NCI-H1436 (cell line): ENCODE results near the gene SLC24A3.
"Not testable (repeated sequence)": the region's sequence is repeated elsewhere in the genome, so short reads cannot be mapped to it uniquely, and the experiment has no call there.

ENCODE experiments used
- DNase-seq: peaks from one replicate; lab custom pipeline; 2025; lab: John Stamatoyannopoulos, UW

SLC24A3 gene

DNA sequence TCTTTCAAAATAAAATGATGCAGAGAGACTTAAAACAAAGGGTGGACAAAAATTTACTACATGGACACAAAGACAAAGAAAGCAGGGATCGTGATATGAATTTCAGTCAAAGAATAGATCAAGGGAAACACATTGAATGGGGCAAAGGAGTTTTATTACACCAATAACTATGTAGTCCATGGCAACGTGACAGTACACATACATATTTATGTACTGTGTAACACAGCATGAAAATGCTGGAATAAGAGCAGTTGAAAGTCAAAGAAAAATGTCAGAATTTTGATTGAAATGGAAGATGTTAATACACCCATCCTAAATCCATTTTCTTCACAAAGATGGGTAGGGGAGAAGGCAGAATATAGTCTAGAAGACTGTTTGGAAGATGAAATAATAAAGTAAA lies 536.2 kb downstream of the SLC24A3 start:
- no peak for DNase-seq

DNA sequence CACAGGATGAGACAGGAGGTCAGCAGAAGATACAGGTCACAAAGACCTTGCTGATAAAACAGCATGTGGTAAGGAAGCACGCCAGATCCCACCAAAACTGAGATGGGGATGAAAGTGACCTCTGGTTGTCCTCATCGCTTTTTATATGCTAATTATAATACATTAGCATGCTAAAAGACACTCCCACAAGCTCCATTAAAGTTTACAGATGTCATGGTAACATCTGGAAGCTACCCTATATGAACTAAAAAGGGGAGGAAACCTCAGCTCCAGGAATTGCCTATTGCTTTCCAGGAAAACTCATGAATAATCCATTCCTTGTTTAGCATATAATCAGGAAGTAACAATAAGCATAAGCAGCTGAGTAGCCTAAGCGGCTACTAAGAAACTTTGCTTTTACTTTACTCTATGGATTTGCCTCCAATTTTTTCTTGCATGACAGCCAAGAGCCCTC lies 537.2 kb downstream of the SLC24A3 start:
- no peak for DNase-seq

DNA sequence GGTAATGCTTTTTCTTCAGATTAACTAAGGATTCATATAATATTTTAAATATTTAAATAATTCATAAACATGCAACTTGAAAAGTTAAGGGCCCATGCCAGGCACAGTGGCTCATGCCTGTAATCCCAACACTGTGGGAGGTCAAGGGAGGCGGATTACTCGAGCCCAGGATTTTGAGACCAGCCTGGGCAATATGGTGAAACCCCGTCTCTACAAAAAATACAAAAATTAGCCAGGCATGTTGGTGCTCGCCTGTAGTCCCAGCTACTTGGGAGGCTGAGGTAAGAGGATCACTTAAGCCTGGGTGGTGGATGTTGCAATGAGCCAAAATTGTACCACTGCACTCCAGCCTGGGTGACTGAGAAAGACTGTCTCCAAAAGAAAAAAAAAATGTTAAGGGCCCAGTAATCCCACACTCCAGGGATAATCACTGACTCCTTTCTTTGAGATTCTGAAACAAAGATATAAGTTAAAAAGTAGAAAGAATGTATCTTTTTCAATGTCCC lies 537.7 kb downstream of the SLC24A3 start:
- no peak for DNase-seq

DNA sequence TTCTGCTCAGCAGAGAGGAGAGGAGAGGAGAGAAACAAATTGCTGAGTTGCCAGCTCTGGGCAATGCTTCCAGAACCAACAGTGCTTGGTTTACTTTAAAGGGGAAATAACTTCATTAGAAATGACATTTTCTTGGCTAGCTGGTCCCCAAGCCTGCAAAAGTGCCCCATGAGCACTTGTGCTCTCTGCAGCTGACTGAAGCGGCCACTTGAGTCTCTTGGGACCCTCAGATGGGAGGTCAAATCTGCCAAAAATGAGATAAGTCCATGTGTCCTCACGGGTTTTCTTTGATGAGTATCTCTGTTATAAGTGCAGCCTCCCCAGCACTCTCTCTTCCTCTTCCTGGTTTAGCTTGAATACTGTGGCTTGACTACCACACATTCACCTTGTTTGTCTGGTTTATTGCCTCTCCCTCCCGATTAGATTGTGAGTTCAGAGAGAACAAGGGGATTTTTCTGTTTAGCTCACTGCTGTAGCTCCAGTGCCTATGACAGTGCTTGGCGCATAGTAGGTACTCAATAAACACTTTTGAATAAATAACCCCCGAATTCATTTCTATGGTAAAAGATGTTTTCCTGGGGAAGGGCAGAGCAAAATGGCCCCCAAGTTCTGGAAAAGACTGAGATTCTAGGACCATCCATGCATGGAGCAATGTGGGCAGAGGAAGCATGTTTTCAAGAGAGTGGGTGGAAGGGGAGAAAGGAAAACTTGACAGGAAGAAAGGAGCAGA lies 538.6 kb downstream of the SLC24A3 start:
- DNase-seq = no peak

DNA sequence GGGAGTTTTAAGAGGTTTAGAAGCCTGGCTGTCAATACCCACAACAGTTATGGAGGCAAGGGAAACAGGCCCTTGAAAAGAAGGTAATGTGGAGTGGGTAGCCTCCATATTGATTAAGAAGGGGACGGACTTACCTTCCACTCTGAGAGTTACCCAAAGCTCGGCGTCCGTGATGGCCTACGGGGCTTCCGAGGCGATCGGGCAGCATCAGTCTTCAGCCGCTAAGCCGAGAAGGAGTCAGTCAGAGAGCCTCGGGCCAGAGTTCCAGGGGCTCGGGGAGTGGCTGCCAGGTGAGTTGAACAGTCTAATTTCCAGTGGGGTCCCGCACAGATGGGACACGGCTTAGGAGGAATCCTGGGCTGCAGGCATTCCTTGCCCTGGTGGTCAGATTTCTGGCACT lies 541.8 kb downstream of the SLC24A3 start:
- DNase-seq = not testable (repeated sequence)

DNA sequence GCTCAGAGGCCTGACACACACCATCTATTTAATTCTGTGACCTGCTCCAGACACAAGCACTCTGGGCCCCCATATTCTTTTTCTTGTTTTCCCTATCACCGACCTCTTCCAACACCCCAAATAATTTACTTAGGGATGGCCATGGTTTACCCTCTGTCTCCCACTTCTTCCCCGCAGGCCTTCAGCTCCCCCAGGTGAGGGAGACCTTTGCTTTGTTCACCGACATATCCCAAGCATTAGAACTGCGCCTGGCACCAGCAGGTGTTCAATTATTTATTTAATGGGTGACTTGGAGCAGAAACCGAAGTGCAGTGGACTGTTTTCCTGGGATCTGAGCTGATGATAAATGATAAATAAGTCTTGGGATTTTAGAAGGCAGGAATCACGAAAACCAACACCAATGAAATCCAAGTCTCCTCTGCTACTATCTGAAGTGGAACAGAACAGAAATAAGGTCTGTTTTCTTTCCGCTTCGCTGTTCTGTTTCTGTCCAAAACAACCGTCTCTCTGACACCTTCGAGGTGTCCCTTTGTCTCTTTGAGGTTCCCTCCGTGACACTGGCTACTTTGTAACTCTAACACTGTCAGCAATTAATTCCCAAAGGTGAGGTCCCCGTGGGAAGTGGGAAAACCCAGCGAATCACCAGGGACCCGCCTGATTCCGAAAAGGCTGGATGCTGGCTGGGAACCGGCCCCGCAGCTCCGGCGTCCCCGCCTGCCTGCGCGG lies 544.5 kb downstream of the SLC24A3 start:
- DNase-seq = no peak

DNA sequence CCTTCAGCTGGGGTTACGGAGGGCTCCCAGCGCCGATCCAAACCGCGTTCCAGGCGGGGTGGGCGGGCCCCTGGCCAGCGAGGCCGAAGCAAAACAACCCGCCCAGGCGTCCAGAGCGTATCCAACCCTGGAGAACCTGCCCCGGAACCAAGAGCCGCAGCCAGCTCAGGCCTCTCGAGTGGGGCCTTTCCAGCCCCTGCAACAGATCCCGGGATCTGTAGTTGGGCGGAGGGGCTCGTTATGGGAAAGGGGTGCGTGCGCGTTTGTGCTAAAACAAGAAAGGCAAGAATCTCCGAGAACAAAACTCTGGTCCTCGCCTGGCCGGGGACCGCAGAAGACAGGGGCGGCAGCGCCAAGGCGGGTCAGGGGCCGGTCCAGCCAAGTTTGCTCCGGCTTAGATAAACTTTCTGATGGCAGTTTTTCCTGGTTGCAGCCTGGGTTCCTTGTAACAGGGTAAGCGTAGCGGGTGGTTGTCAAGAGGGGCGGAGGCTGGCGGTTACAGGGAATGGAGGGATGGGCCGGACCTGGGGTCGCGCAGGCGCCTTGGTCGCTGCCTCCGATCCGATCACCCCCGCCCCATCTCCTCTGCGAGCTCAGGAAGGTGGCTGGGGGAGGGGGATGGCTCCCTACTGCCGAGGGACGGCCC lies 545.2 kb downstream of the SLC24A3 start:
- DNase-seq = peak; percentile 83

DNA sequence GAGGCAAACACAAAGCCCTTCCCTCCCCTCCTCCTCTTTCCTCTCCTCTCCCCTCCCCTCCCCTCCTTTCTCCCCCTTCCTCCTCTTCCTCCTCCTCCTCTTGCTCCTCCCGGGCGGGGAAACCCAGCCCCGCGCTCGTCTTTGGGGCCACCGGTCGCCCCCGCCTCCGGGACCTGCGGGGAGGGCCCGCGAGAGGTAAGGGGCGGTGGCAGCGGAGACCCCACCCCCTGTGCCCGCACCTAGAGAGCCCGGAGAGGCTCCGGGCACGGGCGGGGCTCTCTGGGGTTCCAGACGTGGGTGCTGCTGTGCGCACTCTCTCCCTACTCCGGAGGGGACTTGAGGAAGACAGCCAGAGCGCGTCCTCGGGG lies 545.7 kb downstream of the SLC24A3 start, which contains the start of gene RIN2:
Gene RIN2 (plus strand): TSS at position 126 of the 368 bp plus-strand sequence. CDS start 131,344 bp downstream, outside the sequence.
- DNase-seq = peak; percentile 83

DNA sequence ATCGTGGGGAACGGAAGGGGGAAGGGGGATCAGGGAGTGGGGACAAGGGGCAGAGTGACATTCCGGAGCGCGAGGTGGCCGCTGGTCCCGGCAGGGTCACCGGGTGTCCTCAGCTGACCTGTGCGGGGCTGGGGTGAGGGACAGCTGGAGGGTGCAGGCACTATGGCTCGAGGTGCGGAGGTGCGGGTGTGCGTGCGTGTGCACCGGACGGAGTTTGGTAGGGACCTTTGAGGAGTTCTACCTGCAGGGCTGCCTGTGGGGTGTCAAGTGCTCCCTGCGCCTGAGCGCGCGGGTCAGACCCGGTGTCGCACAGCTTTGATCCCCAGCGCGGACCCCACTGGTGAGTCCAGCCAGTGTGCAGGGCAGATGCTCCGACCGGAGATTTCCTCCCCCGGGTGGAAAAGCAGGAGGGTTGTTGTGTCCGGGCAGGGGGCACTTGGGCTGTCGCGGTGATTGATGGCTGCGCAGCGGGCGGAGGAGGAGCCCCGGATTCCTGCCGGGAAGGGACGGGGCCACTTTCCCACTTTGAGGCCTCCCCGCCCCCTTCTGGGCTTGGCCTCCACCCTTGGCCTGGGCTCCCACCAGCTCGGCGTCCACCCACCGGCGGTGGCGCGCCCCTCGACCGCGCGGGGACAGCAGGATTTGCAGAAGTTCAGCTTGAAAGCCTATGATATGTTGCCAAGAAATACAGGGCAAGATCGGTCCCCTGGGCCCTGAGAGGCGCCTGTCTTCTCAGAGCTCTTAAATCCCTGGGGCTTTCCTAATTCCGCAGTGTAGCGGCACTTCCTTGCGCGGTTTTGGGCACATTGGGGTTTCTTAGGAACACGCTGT lies 546.3 kb downstream of the SLC24A3 start:
- DNase-seq = peak; percentile 53

DNA sequence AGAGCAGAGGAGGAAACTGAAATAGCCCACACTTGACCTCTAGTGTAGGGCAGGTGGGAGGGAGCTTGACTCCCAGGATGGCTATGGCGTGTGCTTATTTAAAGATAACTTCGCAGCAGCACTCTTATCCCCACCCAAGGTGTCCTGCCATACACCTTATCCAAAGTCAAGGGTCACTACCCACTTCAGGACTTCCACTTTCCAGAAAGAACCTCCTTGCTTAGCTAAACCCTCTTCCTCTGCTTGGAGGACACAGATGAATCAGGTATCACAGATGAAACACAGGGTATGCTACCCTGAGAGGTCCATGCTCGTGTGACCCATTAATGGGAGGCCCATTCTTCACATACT lies 547.9 kb downstream of the SLC24A3 start:
- DNase-seq = no peak

DNA sequence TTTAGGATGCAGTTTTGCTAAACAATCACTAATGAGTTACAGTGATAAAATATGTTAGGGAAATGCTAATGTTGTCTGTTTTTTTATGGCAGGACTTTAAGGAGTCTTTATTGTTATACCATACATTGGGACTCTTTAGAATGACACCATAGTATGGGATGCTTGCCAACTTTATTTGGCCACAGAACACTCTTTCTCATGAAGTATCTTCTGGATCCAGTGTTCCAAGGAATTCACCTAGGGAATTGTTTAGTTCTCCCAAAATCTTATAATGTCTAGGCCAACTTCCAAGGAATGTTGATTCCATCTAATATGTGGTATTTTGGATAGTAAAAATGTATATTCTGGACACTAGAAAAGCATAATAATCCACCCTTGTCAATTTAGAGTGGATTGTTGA lies 548.9 kb downstream of the SLC24A3 start:
- no peak for DNase-seq

DNA sequence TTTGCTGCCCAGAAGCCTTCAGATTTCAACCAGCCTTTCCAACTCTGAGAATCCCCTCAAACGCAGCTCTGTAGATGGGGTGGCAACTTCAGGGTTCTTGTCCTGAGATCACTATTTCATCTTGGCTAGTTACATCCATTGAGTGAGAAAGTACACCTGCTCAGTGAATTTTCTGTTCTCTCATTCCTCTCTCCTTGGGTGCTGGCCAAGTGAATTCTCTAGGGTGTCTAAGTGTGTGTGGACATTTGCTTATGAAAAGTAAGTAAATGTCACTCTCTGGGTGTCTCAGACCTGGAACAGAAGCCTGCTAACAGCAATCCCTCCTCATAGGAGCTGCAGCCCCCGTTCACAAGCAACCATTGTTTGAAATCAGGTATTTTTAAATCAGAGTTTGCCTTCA lies 549.4 kb downstream of the SLC24A3 start:
- peak; percentile 43 for DNase-seq

DNA sequence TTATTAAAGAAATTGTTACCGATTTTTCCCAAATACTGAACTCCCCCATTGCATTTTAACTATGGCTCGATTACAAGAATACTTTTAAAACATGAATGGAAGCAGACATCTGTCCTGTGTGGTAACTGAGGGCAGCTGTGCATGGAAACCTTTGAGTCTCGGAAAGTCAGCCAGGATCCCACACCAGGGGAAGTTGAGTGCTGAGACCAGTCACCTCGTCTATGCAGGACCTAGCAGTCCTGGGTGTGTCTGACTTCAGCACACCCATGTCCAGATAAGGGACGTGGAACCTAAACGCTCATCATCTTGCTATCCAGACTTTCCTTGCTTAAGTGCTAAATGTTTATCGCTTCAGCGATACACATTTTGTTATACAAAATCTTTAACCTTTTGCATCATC lies 551.8 kb downstream of the SLC24A3 start:
- DNase-seq = no peak

DNA sequence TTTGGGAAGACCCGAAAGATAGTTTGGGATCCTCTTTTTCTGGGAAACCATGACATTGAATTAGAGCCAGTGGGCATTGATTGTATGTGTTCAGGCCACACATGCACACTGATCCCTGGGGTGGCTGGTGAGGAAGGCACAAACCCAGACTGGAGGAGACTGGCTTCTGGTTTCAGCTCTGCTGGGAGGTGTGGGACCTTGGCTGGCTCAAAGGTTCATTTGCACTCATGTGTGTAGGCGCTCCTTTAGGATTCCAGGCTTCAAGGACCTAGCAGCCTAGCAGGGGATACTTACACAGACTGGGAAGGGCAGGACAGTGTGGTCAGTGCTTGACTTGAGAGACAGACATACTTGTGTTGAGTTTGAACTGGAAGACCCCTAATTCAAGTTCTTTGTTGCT lies 552.8 kb downstream of the SLC24A3 start:
- DNase-seq = no peak

DNA sequence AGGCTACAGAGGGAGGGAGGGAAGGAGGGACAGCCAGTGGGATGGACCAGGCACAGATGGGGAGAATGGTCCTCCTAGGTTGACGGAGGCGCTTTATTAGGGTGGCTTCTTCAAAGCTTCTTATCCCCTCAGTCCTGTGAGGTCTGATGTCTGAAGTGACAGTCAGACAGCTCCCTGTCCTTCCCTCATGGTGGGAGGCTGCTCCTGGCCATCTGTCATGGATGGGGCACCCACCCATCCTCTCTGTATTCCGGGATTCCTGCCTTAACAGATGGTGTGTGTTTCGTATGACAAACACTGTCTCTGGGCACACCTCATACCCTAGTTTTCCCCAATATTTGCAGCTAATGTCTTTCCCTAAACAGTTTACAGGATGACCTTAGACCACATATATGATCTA lies 553.5 kb downstream of the SLC24A3 start:
- no peak for DNase-seq

DNA sequence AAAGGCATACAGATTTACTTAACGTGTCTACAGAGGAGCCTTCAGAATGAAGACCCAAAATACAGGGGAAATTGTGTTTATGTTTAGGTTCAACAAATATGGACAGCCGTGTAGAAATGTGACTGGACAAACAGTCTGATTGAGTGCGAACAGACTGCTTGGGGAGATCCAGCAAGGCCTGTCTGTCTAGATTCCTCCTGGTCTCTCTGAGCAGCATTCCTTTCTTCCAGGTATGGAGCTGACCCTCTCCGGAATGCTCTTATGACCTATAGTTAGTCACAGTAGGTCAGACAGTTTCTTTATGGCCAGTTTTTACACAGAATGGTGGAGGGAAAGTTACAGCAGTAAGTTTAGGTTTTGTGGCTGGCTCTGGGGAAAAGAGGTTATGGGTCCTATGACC lies 554.6 kb downstream of the SLC24A3 start:
- DNase-seq = no peak

DNA sequence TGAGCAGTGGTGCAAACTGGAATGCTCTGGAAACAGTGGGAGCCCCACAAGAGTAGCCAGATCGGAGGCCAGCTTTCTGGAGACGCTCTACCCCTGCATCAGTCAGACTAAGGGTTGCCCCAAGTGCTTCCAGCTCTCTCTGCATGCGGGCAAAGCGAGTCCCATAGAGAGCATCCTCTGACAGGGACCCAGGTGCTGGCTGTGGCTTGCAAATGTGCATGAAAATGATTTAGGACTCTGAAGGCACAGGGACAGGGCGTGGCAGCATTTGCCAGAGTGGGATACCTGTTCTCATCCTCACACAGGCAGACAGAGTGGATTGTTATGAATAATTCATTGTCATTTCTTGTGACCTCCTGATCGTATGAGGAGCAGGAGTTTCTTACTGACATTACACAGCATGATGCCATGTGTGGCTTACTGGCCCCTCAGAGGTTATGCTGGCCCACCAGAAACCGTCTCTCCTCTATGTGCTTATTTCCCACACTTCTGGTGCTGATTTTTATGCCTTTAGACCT lies 555.9 kb downstream of the SLC24A3 start:
- no peak for DNase-seq

DNA sequence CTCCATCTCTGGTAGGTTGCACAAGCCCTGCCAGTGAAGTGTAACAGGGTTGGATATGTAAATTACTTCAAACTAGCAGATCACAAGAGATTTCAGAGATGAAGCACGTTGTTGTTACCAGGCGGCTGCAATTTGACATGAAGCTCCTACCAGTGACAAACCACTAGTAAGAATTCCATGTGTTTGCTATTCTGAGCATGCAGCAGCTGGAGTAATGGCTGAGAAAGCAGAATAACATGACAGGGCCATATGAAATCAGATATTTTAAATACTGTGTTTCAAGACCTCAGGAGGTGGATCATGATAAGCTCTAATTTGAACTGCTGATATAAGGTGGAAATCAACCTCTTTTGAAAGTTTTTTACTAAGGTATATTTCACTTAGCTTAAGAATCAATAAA lies 557.1 kb downstream of the SLC24A3 start:
- DNase-seq = no peak

DNA sequence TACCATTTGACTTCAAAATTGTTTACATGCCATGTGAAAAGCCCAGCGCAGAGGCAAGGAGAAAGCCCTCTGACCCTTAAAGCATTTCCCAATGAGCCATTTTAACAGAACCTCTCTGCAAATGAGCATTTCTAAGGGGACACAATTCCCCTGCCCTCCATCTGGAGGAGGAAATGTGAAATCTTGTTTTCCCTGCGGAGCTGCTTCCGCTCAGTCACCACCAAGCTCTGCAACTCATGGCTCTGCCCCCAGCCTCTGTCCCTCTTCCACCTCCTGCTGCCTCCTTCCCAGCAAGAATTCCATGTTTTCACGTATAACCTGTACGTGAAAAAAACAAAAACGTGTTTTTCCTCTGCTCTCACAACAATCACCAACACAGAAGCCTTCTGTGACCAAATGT lies 557.9 kb downstream of the SLC24A3 start:
- no peak for DNase-seq

DNA sequence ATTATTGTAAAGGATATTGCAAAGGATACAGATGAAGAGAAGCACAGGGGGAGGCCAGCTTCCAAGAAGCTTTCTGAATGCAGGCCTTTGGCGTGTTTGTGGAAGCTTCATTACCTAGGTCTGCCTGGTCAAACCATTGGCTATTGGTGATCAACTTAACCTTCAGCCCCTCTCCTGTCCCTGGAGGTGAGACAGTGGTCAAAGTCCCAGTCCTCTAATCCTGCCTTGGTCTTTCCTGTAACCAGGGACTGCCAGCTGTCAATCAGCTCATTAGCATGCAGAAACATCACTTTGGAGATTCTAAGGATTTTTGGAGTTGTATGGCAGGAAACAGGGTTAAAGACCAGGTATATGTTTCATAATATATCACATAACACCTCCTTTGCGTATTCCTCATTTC lies 558.6 kb downstream of the SLC24A3 start:
- DNase-seq = no peak
